HepG2 (cell line): Measurements from ENCODE around the gene BHMT.

ENCODE experiments used
- ATF1 ChIP-seq: IDR thresholded peaks from 2 replicates; pipeline ENCODE4 v1.6.1; 2016; ENCODE audit warnings: mild to moderate bottlenecking, control low read depth
- CHD2 ChIP-seq: IDR thresholded peaks from 2 replicates; pipeline ENCODE4 v1.6.1; 2011; ENCODE audit warnings: low read depth, low read length, improper control_type of control experiment
- MXI1 ChIP-seq: IDR thresholded peaks from 3 replicates; pipeline ENCODE4 v1.6.1; 2012; ENCODE audit warnings: low read depth, low read length, inconsistent platforms, borderline replicate concordance
- NR2F6 ChIP-seq, 2 experiments: IDR thresholded peaks; 2 replicates each; pipeline ENCODE4 v1.6.1; 2016; ENCODE audit warnings: antibody characterized with exemption in 1 of 2, mild to moderate bottlenecking in 1 of 2
- RAD21 ChIP-seq: fragments of 450-650 bp; formaldehyde crosslinking; IDR thresholded peaks from 2 replicates; pipeline ENCODE4 v1.5.0; 2020; ENCODE audit warnings: mild to moderate bottlenecking
- SP2 ChIP-seq: sonication (generic); formaldehyde crosslinking; IDR thresholded peaks from 2 replicates; pipeline ENCODE4 v1.5.1; 2020; ENCODE audit warnings: mild to moderate bottlenecking, missing genetic modification reagents
- ZBTB1 ChIP-seq: sonication (generic); formaldehyde crosslinking; IDR thresholded peaks from 2 replicates; pipeline ENCODE4 v1.4.0; 2020; ENCODE audit warnings: missing genetic modification reagents, borderline replicate concordance
- ZNF225 ChIP-seq: sonication (generic); formaldehyde crosslinking; IDR thresholded peaks from 2 replicates; pipeline ENCODE4 v1.4.0; 2020; ENCODE audit warnings: mild to moderate bottlenecking, missing genetic modification reagents
- ZNF660 ChIP-seq: sonication (generic); formaldehyde crosslinking; IDR thresholded peaks from 2 replicates; pipeline ENCODE4 v1.5.1; 2020; ENCODE audit warnings: mild to moderate bottlenecking, low read depth, missing genetic modification reagents, borderline replicate concordance
- ZNF850 ChIP-seq: sonication (generic); formaldehyde crosslinking; conservative IDR thresholded peaks from 2 replicates; pipeline ENCODE4 v1.9.0; 2021; ENCODE audit warnings: mild to moderate bottlenecking, missing genetic modification reagents

DNA sequence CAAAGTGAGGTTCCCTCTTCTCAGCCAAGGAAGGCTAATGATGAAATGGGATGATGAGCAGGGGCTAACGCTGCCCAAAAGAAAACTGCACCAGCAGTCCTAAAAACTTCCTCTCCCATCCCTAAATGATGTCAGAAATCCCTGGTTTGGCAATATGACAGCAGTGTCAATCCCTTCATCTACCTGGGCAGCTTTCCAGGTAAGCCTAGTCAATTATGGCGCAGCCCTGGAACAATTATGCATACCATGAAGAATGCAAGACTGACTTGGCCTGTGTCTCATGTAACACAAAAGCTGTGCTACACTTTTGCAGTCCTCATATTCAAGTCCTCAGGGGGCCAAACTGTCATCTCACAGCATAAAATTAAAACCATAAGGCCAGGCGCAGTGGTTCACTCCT lies 49.2 kb upstream of the BHMT start:
- TF ChIP-seq ZNF225 (CRISPR knock-in tag) = no peak
- no peak for TF ChIP-seq ATF1 (CRISPR knock-in tag)
- TF ChIP-seq MXI1 = no peak
- no peak for TF ChIP-seq SP2
- TF ChIP-seq NR2F6 (IDR thresholded peaks at IDR 0.05) = no peak
- TF ChIP-seq NR2F6 (CRISPR knock-in tag; IDR thresholded peaks at IDR 0.05) = no peak
- no peak for TF ChIP-seq ZBTB1 (CRISPR knock-in tag)
- no peak for TF ChIP-seq RAD21
- TF ChIP-seq ZNF850 (CRISPR knock-in tag) = no peak
- TF ChIP-seq CHD2 = no peak
- no peak for TF ChIP-seq ZNF660 (CRISPR knock-in tag)
